GM19099 (cell line): Measurements from ENCODE around the gene MPI.

Experiments used
- POLR2A ChIP-seq: IDR thresholded peaks from 3 replicates; pipeline ENCODE4 v1.6.1; 2011; ENCODE audit warnings: low read depth; ENCODE audit not compliant: insufficient read length; ENCODE audit errors: extremely low read depth

MPI gene

DNA sequence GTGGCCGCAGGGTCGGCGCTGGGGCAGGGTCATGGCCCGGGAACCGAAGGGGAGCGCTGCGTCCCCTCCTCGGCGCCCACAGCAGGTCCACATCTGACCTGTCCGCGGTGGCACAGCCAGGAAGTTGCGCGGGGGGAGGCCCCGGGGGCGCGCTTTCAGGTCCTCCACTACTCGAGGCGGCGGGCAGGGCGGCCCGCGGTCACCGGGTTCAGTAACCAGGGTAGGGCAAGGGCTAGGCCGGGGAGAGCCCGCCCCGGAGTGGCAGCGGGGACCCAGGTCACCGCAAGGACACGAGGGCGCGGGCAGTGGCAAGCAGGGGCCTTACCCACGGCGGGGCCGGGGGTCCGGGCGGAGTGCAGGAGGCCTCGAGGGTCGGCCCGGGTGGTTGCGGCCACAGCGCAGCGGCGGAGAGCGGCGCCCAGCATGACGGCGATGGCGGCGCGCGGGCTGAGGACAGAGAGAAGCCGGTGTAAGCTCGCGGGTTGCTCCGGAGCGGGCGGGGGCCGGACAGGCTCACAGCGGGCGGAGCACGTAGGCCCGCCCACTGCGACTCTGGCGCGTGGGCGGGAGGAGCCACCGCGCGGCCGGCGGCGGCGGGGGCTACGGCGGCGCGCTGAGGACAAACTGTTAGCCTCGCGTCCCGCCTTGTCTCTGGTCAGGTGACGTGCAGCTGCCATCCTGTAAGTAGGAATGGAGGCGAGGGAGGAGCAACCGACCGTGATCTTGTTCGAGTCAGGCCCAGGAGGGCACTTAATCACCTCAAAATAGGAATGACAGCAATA lies 47.9 kb downstream of the MPI start, which contains the start of gene COX5A:
Gene COX5A (minus strand): TSS at position 484 of the 782 bp plus-strand sequence. CDS start 59 bp downstream, at position 425.
- peak; percentile 93 for TF ChIP-seq POLR2A

DNA sequence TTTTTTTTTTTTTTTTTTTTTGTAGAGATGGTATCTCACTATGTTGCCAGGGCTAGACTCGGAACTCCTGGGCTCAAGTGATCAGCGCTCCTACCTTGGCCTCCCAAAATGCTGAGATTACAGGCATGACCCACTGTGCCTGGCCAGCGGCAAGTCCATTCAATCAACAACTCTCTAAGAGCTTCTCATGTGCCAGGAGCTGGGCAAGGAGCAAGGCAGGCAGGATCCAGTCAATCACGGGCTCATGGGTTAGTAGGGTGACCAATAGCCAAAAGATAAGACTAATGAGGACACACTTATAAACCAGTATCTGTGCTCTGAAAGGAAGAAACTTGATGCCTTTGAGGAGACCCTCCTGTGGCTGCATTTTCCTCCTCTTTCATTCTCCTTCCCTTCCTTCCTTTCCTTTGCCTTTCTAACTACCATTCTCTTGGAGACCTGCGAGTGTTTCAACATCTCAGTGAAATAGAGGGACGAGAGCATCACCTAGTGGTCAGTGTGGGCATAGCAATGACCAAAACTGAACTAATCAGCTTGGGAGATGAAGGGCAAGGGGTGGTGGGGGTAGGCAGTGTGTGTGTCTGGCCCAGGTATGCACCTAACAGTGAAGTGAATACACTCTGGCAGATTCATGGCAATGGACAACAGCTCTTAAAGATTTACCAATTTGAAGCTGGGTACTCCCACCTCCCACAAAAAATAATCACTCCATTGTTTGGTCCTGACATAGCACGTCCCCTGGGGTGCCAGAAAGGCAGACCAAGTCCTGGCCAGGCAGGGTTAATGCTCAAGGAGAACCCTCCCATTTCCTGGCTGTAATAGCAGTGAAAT lies 60.5 kb downstream of the MPI start:
- TF ChIP-seq POLR2A = no peak

DNA sequence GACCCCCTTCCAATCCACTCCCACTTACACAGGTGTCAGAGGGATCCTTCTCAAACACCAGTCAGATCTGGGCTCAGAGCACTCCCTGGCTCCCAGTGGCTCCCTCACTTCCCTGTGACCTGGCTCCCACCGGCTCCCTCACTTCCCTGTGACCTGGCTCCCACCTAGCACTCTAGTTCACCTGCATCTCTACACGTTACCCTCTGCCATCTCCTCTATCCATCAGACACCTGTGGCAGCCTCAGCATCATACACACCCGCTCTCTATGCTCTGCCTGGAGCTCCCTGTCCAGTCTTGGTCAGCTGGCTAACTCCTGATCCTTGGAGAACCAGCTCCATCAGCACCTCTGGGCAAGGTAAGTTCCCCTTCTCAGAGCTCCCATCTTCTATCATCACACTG lies 61.2 kb downstream of the MPI start:
- no peak for TF ChIP-seq POLR2A
